Measurements from ENCODE around the gene KIF1B. TPM values are rescaled to one million over a fixed set of nuclear protein-coding genes. Genes with fewer than 3 reads are reported as not detected.
A peak's percentile ranks its signal among the peaks of the same experiment; 100 is the strongest.

KIF1B gene
- total and polyA plus RNA-seq, 9 of the 15 experiments (the other 6 are each of a cell fraction or from before 2014, with no cell fraction given), result 2.8 to 19.8 (median 11.9) TPM

DNA sequence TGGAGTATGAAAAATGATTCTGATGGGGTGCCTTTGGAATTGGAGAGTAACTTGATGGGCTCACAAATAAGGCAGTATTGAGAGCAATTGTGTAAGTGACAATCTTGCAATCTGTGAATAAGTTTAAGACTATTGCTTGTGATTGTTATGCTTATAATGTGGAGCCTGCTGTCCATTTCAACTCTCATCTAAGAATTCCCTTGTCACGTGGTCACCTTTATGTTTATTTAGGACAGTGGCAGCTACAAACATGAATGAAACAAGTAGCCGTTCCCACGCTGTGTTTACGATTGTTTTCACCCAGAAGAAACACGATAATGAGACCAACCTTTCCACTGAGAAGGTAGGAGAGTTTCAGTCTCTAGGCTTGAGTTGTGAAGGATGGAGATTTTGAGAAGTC is 57.6 kb downstream of the KIF1B start:
- no peaks in the 10 kb centered on the region; a peak in 2 of 5 replicates for H3K4me1 ChIP-seq (replicated peaks in 1 of 2; ENCODE audit: control insufficient read depth in 2 of 2, insufficient read depth in 2 of 2, low read length in 2 of 2)
- H4K20me1 ChIP-seq (replicated peaks; ENCODE audit: control insufficient read depth, insufficient read depth, low read length), result no peaks in the 10 kb centered on the region
- no TSS peak for BruUV-seq (replicated peaks)
- TF ChIP-seq RAD51 (IDR thresholded peaks at IDR 0.05; ENCODE audit: borderline replicate concordance, low read depth) (peak; percentile 28; the same call in 1 of the 2 replicates), HDAC6 (IDR thresholded peaks at IDR 0.05; ENCODE audit: low read depth, low read length) (no peak)
- H3K4me3 ChIP-seq, result no peak overlapping the region
- 67% methylated on average over 5 of the region's 5 CpGs for WGBS (ENCODE audit: insufficient coverage, low coverage, missing lambda C conversion rate)
- CTCF ChIA-PET (ENCODE audit: low intra/inter-chr PET ratio), result no interaction called here
- no peaks in the 10 kb centered on the region for H3K27me3 ChIP-seq (ENCODE audit: control insufficient read depth in 2 of 2, insufficient read depth in 2 of 2, low read length in 2 of 2)
- no peak overlapping the region for H3K9ac ChIP-seq (ENCODE audit: insufficient read depth in 1 of 2, low read depth in 2 of 2, low read length in 2 of 2)
- no peak overlapping the region for H3K27ac ChIP-seq (ENCODE audit: extremely low read depth, low read depth, low read length)
- no peaks in the 10 kb centered on the region; the same call in 2 of the 3 replicates for H3K36me3 ChIP-seq (ENCODE audit: control insufficient read depth, insufficient read depth, low read length)
- ATAC-seq, result no peak
- no peak overlapping the region for H2AFZ ChIP-seq (ENCODE audit: low read depth, low read length)
- intact Hi-C loops (cut with micrococcal nuclease) (no loop called here), in situ Hi-C loops (cut with MboI) (no loop called here)
- H3K4me2 ChIP-seq (ENCODE audit: insufficient read depth, low read length), result no peak overlapping the region
- POLR2A ChIA-PET, result no interaction called here
- no peak for DNase-seq (ENCODE audit: extremely low read depth in 1 of 4, low spot score in 3 of 4)
- H3K79me2 ChIP-seq (ENCODE audit: control insufficient read depth, insufficient read depth, low read length), result no peaks in the 10 kb centered on the region
- no peaks in the 10 kb centered on the region for H3K9me3 ChIP-seq (replicated peaks; ENCODE audit: control insufficient read depth, insufficient read depth, low read depth, low read length)
- H3K9me1 ChIP-seq (ENCODE audit: control insufficient read depth, insufficient read depth, low read length), result no peaks in the 10 kb centered on the region
- no peak for FAIRE-seq

DNA sequence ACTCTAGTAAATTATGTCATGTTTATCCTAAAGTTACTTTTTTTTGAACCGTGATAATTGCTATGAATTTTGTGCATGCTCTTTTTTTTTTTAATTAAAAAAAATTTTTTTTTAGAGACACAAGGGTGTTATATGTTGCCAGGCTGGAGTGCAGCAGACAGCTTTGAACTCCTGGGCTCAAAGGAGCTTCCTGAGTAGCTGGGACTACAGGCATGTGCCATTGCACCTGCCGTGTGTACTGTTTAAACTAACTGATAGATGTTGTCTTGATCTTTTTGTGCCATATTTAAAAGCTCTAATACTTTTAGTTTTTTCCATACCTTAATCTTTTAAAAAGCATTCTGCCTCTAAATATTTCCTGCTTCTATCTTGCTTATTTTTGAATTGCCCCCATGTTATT is 60.7 kb downstream of the KIF1B start:
- no peak for ATAC-seq
- H3K27ac ChIP-seq (ENCODE audit: extremely low read depth, low read depth, low read length), result no peak overlapping the region
- no peaks in the 10 kb centered on the region for H4K20me1 ChIP-seq (replicated peaks; ENCODE audit: control insufficient read depth, insufficient read depth, low read length)
- POLR2A ChIA-PET, result interaction anchor here (0.7 to 0.8 kb wide), 3 partner anchors 12 to 179 kb away, joined by 3 to 4 read pairs (median 4); partner anchors contain the start of gene CORT
- no peaks in the 10 kb centered on the region for H3K9me1 ChIP-seq (ENCODE audit: control insufficient read depth, insufficient read depth, low read length)
- H3K4me3 ChIP-seq, result no peak overlapping the region
- H3K36me3 ChIP-seq (ENCODE audit: control insufficient read depth, insufficient read depth, low read length), result no peaks in the 10 kb centered on the region
- intact Hi-C loops (cut with micrococcal nuclease) (no loop called here), in situ Hi-C loops (cut with MboI) (no loop called here)
- no peak for FAIRE-seq
- H3K79me2 ChIP-seq (ENCODE audit: control insufficient read depth, insufficient read depth, low read length), result no peaks in the 10 kb centered on the region
- WGBS (ENCODE audit: insufficient coverage, low coverage, missing lambda C conversion rate), result 49% methylated on average over 2 of the region's 2 CpGs
- H2AFZ ChIP-seq (ENCODE audit: low read depth, low read length), result no peak overlapping the region
- no peak overlapping the region for H3K4me2 ChIP-seq (ENCODE audit: insufficient read depth, low read length)
- no peaks in the 10 kb centered on the region; a peak in 2 of 5 replicates for H3K4me1 ChIP-seq (replicated peaks in 1 of 2; ENCODE audit: control insufficient read depth in 2 of 2, insufficient read depth in 2 of 2, low read length in 2 of 2)
- no peak for DNase-seq (ENCODE audit: extremely low read depth in 1 of 4, low spot score in 3 of 4)
- no peaks in the 10 kb centered on the region for H3K27me3 ChIP-seq (ENCODE audit: control insufficient read depth in 2 of 2, insufficient read depth in 2 of 2, low read length in 2 of 2)
- H3K9me3 ChIP-seq (replicated peaks; ENCODE audit: control insufficient read depth, insufficient read depth, low read depth, low read length), result no peaks in the 10 kb centered on the region
- BruUV-seq (replicated peaks), result no TSS peak
- no peak overlapping the region for H3K9ac ChIP-seq (ENCODE audit: insufficient read depth in 1 of 2, low read depth in 2 of 2, low read length in 2 of 2)
- CTCF ChIA-PET (ENCODE audit: low intra/inter-chr PET ratio), result no interaction called here
- TF ChIP-seq SRSF9 (IDR thresholded peaks at IDR 0.05; ENCODE audit: borderline replicate concordance, low read depth, low read length), result no peak
- TF ChIP-seq, protein P1, sequence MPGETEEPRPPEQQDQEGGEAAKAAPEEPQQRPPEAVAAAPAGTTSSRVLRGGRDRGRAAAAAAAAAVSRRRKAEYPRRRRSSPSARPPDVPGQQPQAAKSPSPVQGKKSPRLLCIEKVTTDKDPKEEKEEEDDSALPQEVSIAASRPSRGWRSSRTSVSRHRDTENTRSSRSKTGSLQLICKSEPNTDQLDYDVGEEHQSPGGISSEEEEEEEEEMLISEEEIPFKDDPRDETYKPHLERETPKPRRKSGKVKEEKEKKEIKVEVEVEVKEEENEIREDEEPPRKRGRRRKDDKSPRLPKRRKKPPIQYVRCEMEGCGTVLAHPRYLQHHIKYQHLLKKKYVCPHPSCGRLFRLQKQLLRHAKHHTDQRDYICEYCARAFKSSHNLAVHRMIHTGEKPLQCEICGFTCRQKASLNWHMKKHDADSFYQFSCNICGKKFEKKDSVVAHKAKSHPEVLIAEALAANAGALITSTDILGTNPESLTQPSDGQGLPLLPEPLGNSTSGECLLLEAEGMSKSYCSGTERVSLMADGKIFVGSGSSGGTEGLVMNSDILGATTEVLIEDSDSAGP (CRISPR knock-in tag; IDR thresholded peaks at IDR 0.05), result no peak
- TF ChIP-seq ZNF146 (CRISPR knock-in tag; IDR thresholded peaks at IDR 0.05; ENCODE audit: unreplicated experiment), result no peak
- no peak for TF ChIP-seq ZNF76 (CRISPR knock-in tag; IDR thresholded peaks at IDR 0.05; ENCODE audit: borderline replicate concordance)
- no peak for TF ChIP-seq MED1 (CRISPR knock-in tag; IDR thresholded peaks at IDR 0.05; ENCODE audit: borderline replicate concordance)
- TF ChIP-seq, protein P2, sequence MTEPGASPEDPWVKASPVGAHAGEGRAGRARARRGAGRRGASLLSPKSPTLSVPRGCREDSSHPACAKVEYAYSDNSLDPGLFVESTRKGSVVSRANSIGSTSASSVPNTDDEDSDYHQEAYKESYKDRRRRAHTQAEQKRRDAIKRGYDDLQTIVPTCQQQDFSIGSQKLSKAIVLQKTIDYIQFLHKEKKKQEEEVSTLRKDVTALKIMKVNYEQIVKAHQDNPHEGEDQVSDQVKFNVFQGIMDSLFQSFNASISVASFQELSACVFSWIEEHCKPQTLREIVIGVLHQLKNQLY (CRISPR knock-in tag; conservative IDR thresholded peaks at IDR 0.05), result no peak
- TF ChIP-seq NEUROD1 (IDR thresholded peaks at IDR 0.05; ENCODE audit: borderline replicate concordance, low read depth, low read length, partially characterized antibody), result no peak
- TF ChIP-seq CHD2 (IDR thresholded peaks at IDR 0.05; ENCODE audit: low read depth, low read length), result no peak
- TF ChIP-seq CBX3 (IDR thresholded peaks at IDR 0.05; ENCODE audit: borderline replicate concordance in 1 of 2, low read length in 2 of 2), result no peak
- TF ChIP-seq, protein P3, sequence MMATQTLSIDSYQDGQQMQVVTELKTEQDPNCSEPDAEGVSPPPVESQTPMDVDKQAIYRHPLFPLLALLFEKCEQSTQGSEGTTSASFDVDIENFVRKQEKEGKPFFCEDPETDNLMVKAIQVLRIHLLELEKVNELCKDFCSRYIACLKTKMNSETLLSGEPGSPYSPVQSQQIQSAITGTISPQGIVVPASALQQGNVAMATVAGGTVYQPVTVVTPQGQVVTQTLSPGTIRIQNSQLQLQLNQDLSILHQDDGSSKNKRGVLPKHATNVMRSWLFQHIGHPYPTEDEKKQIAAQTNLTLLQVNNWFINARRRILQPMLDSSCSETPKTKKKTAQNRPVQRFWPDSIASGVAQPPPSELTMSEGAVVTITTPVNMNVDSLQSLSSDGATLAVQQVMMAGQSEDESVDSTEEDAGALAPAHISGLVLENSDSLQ (IDR thresholded peaks at IDR 0.05), result no peak
- TF ChIP-seq RB1 (IDR thresholded peaks at IDR 0.05; ENCODE audit: low read depth), result no peak
- TF ChIP-seq SLC30A9 (CRISPR knock-in tag; IDR thresholded peaks at IDR 0.05), result no peak
